NCI-H1694 treated with DMSO at 0.1 percent for 48 hours (cell line): Measurements from ENCODE around the gene MAN1C1.

ENCODE experiments used
- DNase-seq: peaks from one replicate; lab custom pipeline; 2025; lab: John Stamatoyannopoulos, UW

The MAN1C1 gene

DNA sequence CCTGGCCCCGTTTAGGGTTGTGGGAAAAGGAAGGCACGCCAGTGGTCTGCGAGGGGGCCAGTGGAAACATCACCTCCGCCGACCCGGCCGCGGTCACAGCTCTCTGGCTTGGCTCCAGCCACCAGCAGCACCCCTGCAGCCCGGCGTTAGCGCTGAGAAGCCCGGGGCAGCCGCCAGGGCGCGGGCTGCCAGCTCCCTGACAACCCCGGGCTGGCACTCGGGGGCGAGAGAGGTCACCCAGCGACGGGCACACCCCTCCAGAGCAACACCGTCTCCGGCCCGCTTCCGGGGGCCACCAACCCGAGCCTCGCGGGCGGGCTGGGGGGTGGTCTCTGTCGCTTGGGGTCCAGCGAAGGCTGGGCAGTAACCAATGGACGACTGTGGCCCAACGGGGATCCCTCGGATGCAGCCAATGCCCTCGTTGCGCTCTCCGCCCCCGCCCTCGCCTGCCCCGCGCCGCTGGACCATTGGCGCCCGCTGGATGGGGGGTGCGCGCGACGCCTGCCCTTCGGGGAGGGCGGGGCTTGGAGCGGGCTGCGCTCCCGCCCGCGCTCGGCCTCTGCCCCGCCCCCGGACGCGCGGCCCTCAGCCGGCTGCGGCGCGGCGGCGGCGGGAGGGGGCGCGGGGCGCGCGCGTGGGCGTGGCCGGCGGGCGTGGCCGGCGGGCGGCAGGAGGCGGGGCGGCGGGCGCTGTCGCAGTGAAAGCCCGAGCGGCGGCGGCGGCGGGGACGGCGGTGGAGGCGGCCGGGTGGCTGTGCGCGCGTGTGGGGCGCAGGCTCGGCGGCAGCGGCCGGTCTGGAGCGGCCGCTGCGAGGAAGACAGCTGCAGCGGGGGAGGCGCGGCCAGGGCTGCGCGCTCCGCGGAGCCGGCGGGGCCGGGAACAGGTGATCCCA, at the start of gene MAN1C1:
MAN1C1 (plus strand) TSS at position 697 of the 892 bp plus-strand sequence. CDS start 1,007 bp downstream, outside the sequence.
- DNase-seq, result peak; percentile 43

DNA sequence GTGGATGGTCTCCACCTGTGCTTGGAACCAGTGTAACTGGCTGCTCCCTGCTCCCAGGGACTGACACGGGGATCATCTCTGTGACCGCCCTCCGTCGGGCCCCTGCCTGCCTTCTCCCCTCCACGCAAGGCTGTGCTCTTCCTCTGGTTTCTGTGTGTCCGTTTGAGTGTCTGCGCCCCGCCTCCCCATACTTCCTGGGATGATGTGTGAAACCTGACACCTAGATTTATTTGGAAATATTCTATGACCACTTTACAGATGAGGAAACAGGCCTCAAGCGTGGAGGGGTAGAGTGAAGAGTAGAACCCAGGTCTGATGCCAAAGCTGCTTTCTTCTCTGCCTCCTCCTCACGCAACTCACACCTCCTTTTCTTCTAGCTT, 48.9 kb upstream of the MAN1C1 start:
- no peak for DNase-seq

DNA sequence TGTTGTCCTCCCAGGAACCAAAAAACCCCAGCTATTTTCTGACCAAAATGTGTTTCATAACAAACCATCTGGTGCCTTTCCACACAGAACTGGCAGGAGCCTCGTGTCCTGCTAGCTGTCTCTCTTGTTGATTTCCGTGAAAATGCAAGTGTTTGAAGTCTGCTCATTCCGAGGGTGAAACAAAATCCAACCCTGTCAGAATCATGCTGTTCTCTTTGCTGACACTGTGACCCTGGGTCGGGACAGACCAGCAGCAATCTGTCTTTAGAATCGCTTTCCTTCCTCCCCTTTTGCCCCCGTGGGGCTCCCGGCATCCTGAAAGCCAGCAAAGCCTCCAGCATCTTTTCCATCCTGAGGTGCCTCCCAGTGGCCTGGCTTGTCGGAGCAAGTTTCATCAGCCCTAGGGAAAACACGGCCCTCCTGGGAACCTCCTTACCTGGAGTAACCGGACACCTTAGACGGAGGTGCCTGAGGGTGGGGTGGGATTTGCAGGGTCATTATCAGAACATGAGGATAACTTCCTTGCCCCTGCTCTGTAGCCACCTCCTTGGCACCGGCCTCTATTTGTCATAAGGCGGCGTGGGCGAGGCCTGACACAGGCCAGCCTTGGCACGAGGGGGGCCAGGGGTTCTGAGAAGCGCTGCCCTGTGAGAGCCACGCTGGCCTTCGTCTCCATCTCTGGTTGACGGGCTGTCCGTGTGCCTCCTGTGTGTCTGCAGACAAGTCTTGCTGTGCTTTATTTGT, 48.3 kb upstream of the MAN1C1 start:
- peak; percentile 46 for DNase-seq

DNA sequence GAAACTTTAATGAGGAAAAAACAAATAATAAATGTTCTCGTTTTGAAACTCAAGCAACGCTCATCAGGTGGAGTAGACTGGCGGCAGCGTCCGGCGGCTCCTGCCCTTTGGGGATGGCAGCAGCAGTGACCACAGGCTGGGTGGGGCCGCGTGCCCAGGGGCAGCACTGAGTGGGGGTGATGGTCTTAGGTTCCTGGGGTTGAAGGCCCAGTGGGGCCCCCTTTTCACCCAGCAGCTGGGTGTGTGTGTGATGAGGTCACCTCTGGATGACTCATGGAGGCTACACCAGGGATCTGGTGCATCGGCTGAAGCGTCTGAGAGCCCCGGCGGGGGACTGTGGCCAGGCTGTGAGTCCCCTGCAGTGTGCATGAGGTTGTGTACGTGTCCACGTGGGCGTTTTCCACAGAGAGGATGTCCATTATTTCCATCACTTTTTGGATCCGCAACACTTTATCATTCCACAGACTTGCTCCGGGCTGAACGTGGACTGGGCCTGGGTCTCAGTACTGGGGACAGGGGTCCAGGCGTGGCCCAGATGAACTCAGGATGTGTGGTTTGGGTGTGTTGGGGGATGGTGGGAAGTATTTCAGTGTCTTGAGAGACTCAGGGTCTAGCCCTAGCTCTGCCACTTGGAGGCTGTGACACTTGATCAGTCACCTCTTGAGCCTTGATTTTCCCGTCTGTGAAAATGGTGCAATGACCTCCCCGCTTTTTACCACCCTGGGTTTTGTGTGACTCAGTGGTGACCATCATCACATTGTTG, 47.6 kb upstream of the MAN1C1 start:
- DNase-seq, result no peak

DNA sequence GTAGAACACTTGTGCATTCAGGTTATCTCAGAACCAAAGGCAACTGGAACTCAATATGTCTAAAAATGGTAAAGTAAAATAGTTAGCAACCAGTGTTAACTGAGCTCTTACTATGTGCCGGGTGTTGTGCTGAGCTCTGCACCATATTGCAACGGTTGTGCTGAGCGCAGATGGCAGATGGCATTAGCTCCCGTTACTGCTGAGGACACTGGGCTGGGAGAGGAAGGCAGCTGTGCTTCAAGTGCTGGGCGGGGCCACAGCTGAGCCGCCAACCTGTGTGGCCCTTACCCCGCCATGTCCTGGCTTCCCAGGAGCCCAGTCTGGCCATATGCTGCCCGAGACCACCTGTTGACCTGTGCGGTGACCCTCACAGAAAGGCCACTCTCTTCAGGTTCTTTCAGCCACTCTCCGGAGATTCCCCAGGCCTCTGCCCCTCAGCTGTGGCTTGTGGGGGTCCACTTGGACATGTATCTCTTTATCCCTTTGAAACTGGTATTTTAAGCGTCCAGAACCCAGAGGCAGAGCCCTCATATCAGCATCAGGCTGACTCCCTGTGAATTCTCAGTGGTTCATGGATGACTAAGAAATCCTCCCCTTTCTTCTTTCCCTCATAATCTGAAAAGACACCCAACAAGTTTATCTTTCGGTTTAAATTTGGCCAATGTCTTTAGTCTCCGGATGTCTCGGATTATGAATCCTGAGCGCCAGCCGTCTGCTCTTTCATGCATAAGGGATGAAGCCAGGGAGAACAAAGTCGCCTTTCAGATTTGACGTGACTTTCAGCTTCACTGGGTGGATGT, 46.8 kb upstream of the MAN1C1 start:
- DNase-seq, result peak; percentile 75

DNA sequence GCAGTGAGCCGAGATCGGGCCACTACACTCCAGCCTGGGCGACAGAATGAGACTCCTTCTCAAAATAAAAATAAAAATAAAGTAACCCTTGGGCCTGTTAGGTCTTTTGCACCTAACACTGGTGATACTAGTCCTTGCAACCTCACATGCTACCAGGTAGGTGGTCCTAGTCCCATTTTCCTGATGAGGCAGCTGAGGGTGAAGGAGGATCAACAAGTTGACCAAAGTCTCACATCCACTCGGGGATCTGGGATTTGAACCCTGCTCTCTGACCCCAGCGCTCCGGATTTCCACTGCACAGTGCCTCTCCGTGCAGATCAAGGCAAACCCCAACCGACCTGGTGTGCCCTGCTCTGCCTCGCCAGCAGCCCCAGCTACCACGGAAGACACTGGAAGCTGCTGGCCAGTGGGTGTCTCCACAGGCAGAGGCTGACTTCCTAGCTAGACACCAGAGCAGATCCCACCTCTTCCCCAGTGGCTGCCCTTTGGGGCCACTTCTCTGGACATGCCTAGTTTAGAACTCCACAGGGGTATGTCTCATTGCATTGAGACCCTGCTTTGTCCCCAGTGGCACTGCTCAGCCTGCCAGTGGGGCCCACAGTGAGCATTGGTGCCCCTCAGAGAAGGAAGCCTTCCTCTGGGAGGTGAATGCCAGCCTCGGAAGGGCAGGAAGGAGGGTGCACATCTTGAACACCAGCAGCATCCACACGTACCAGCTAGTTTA, 45.6 kb upstream of the MAN1C1 start:
- no peak for DNase-seq

DNA sequence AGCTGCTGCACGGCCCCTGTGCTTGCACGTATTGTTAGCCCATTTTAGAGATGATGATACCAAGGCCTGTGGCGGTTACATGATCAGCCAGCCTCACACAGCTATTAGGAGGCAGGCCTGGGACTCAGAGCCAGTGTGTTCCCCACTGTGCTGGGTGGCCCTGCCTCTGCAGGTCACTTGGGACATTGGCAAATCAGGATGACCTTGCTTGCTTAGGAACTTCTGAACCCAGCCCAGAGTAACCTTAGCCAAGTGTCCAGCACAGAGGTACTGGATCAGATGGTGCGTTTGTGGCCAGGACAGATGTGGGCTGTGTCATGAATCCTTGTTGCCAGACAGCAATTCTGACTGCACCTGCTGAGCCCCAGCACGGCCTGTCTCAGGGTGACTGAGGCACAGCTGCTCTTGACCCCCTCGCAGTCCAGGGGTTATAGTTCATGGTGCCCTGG, 45.0 kb upstream of the MAN1C1 start:
- no peak for DNase-seq

DNA sequence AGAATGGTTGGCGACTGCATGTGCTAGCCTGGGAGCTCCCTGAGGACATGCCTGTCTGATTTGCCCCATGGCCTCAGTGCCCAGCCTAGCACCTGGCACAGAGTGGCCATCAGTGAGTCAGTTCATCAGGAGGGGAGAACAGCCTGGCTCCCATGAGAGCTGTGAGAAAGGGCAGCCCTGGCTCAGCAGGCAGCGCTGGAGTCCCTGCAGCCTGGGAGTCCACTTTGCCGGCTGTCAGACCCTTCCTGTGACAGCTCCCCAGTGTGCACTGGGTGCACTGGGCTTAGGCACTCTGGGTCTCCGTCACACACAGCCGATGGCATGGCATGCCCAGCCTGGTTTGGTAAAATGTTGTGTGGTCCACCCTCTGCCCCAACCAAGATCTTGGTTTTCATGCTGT, 44.5 kb upstream of the MAN1C1 start:
- no peak for DNase-seq

DNA sequence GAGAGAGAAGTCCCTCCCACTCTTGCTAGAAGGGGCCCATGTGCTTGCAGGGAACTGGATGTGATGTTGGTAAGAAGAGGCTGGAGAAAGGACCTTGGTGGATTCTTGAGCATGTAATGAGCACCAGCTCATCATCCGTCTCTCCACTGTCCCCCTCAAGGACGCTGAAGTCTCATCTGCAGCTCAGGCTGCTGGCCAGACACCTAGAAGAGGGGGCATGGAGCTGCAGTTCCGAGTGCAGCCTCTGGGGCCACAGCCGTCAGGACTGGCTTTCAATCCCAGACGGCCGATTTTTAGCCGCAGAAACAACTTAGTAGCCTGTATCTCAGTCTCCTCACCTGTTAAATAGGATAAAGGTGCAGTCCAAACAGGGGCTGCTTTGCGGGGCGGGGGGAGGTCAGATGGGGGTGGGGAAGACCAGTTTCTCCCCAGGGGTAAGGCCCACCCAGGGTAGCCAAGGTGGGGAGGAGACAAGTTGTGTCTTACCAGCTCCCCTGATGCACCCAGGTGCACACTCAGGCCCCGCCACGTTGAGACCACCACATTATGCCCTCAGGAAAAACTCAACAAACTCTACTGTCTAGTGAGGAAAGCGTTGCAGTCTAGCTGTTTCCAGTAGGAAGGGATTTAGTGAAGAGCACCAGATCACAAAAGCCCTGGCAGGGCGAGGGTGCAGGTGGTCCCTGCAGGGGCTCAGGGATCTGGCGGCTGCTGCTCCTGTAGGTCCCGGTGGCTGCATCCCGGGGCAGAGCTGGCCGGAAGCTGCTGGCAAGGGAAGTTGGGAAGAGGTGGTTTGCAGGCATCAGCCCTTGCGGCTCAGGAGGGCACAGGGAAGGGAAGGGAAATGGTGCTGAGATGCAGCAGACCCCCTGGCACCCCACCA, 43.6 kb upstream of the MAN1C1 start:
- DNase-seq, result peak; percentile 12

DNA sequence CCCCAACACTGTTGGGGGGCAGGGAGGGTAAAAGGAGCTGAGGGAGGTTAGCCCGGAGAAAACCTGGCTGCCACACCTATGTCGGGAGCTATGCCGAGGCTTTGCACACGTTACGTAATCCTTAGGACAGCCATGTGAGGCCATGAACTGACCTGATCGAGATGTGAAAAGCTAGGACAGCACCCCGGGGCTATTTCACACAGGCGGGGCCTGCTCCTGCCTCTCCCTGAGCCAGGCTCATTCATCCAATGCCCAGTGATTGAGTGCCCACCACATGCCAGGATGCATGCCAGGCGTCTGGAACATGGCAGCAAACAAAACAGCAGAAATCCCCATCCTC, 43.0 kb upstream of the MAN1C1 start:
- DNase-seq, result no peak

DNA sequence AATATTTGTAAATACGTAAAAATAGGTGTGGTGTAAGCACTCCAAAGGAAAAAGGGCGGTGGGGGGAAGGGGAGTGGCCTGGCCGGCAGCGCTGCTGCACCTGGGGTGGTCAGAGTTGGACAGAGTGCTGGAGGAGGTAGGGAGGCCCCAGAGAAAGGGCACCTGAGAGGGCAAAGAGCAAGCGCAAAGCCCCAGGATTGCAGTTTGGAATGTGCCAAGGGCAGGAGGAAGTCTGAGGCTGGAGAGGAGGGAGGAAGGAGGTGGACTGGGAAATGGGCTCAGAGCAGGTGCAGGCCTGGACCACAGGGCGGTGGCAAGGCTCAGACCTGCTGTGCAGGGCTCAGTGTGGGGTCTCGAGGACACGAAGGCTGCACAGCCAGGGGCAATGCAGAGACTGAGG, 42.6 kb upstream of the MAN1C1 start:
- no peak for DNase-seq

DNA sequence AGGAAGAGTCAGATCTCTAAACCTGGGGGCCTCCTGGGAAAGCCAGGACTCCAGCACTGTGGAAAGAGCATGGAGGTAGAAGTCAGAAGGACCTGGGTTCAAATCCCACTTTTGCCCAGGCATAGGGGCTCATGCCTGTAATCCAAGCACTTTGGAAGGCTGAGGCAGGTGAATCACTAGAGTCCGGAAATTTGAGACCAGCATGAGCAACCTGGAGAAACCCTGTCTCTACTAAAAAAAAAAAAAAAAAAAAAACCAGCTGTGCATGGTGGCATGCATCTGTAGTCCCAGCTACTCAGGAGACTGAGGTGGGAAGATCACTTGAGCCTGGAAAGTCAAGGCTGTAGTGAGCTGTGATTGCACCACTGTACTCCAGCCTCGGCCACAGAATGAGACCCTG, 41.4 kb upstream of the MAN1C1 start:
- no peak for DNase-seq

DNA sequence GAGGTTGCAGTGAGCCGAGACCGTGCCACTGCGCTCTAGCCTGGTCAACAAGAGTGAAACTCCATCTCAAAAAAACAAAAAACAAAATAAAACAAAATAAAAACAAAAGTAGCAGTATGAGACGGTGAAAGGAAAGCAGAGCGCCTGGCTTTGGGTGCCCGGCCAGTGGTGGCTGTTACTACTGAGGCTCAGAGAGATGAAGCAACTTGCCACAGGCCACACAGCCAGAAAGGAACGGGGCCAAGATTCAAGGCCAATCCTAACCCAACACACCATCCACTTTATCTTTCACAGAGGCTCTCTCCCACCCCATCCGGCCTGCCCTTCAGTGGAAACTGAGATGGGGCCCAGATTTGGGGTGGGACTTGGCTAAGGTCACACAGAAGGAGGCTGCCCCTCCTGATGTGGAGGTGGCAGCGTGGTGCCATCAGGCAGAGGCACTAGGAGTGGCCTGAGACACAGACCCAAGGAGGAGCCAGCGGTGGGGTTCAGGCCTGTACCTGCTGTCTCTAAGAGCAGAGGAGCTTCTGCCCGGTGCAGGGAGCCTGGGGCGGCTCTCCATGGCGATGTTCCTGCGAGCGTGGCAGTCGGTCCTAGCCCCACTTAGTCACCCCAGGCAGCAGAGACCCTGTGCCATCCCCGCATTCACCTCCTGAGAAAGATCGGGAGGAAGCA, 40.0 kb upstream of the MAN1C1 start:
- no peak for DNase-seq

DNA sequence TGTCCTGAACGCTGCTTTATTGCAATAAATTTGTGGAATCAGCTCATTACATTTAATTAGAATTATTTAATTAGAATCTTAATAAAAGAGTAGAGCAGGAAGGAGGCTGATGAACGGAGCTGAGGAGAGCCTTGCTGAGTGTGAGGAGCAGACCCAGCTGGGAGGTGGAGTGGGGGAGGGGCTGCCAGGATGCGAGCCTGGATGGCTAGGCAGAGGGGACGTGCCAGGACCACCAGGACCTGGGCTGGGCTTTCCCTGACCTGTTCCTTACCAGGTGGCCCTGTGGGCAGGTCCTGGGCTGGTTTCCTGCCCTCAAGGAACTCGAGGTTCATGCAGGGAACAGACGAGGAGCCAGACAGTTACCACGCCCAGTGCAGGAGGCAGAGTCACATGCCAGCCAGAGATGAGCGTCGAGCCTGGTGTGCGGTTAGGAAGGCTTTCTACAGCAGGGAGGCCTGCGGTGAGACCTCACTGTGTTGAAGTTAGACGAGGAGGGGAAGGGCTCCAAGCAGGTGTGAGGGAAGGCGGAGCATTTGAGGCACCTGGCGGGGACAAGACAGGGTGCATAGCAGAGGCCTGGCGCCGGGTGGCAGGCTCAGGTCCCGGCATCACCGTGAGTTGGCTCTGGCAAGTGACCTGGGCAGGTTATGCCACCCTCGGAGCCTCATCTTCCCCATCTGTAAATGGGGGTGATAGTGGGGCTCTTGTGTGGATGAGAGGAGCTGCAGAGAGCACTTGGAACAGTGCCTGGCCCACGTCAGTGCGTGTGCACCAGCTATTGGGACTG, 39.3 kb upstream of the MAN1C1 start:
- no peak for DNase-seq

DNA sequence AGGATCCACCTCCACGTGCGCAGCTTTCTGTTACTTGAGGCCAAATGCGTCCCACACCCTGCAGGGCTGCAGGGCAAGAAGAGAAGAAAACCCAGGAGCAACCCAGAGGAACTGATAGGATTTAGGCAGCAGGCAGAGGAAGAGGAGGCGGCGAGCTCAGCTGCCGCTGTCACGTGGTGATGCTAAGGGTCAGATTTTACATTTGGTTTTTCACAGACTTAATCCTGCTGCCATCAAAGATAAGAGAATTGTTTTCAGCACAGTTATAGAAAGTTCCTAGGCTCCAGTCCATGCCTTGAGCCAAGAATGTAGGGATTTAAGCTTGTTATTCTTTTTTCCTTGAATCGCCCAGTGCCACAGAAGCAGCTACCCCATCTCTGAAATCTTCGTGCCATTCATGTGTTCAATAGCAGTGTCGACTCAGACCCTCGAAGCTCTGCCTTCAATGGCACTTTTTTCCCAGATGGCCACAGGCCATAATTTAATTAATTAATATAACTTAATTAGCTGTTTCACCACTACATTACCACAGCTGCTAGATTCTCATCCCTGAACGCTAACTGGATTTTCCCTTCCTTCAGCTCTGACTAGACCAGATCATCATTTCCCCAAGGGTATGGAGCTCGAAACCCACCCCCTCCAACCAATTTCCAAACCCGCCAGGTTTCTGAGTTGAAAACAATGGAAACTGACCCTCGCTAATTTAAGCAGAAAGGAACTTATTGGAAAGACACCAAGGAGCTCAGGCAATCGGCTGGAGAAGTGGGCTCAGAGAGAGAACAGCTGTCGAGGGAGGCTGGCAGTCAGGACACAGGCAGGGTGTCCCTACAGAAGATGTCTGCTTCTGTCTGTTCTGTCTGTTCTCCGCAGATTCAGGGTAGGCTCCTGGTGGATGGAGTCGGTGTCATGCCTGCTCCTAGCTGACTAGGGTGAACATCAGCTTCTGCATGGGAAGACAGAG, 37.0 kb upstream of the MAN1C1 start:
- DNase-seq, result peak; percentile 4

DNA sequence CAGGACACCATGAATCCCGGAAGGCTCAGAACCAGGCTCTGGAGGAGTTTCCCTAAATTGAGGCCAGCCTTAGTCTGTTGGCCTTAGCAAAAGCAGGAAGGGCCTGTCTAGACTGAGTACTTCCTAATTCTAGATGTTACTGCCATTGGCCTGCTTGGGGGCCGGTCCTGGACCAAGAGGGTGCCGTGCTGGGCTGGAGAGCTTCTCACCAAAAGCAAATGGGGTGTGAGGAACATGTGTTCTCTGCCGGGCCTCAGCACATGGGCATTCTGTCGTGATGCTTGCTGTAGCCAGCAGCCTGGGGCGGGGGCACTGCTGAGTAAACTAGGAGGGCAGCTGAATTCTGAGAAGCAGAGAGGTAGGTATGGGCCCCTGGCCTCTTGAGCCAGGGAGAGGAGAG, 35.7 kb upstream of the MAN1C1 start:
- DNase-seq, result peak; percentile 5

DNA sequence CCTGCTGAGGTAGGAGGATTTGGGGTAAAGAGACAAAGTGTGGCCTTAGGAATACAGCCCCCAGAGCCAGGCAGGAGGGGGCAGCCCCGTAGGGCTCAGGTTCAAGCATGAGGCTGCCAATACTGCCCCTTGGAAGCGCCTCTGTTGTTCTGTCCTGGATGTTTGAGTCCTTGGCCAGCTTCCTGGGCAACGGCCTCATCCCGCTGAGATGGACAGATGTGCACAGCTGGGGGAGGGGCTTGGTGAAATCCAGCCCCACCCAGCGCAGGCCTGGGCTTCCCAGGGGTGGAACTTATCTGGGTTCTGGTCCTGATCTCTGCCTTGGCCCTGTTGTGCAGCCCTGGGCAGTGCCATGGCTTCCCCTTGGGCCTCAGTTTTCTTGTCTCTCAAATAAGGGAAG, 34.8 kb upstream of the MAN1C1 start:
- DNase-seq, result no peak
